HepG2 (cell line): ENCODE results near the gene POTEJ.
"Not testable (repeated sequence)": the region's sequence is repeated elsewhere in the genome, so short reads cannot be mapped to it uniquely, and the experiment has no call there.

Experiments used
- NR2F1 ChIP-seq, 2 experiments: fragments of 450-650 bp in 1 of 2; formaldehyde crosslinking in 1 of 2; IDR thresholded peaks; 2 replicates each; pipeline versions ENCODE4 v1.5.0 to v1.6.1; 2016 to 2020; ENCODE audit warnings: mild to moderate bottlenecking in 1 of 2, missing compliant biosample characterization in 1 of 2, missing genetic modification reagents in 1 of 2, moderate library complexity in 1 of 2
- TFAP4 ChIP-seq: sonication (generic); IDR thresholded peaks from 2 replicates; pipeline ENCODE4 v1.6.1; 2016; ENCODE audit warnings: low read depth, borderline replicate concordance
- ZNF24 ChIP-seq: fragments of 450-650 bp; IDR thresholded peaks from 2 replicates; pipeline ENCODE4 v1.6.1; 2017; ENCODE audit warnings: antibody characterized with exemption, mild to moderate bottlenecking

DNA sequence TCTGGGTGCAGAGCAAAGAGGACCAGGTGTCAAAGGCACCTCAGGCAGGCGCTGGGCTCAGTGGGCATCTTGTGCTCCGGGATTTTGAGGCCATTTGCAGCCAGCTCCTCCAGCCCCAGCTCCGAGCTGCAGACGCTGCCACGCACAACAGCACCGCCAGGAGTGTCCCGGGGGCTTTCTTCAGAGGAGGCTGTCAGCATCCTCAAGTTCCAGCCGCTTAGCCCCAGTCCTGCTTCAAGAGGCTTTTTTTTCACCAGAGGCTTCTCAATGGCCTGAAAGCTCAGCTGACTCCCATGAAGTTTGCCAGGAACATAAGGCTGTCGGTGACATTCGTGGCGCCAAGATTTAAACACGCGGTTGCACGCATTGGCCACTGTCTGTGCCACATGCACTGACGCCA, 754 bp upstream of the POTEJ start:
- TF ChIP-seq NR2F1 (CRISPR knock-in tag; IDR thresholded peaks at IDR 0.05); TFAP4; ZNF24: not testable (repeated sequence)
